ENCODE measurements around the gene FAM53B.
"Not testable (repeated sequence)": the region's sequence is repeated elsewhere in the genome, so short reads cannot be mapped to it uniquely, and the experiment has no call there.

Gene FAM53B

DNA sequence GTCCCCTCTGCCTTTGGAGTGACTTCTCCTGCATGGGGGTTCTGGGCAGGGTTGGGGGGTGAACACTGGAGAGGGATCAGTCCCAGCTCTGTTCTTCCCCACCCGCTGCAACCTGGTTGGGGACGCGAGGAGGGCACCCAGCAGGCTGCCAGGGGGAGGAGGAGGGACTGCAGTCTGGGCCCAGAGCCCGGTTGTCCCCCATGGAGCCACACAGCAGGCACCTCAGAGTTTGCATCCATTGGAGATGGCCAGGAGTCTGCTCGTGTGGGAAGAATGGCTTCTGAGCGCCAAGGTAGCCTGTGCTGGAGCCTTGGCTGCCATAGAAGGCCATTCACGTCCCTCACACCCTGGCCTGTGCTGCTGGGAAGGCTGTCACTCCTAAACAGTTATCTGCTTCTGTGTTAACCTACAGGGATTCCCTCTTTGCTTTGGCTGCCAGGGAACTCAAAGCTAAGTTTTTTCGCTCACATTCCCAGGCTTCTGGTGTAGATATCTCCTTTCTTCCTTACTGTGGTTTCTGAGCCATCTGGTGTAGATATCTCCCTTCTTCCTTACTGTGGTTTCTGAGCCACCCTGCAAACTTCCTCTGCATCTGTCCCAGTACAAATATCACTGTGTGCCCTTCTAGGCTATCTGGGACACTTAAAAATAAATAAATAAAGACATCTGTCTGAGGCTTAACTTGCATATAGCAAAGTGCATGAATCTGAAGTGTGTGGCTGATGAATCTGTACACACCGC, 148.9 kb downstream of the FAM53B start:
- no peak for DNase-seq

- DNase-seq, result no peak
These were observed 149.9 kb downstream of the FAM53B start for GRCh38 chr10:124594240-124594639.

GRCh38 chr10:124593431-124593985, 150.7 kb downstream of the FAM53B start:
- no peak for DNase-seq

DNA sequence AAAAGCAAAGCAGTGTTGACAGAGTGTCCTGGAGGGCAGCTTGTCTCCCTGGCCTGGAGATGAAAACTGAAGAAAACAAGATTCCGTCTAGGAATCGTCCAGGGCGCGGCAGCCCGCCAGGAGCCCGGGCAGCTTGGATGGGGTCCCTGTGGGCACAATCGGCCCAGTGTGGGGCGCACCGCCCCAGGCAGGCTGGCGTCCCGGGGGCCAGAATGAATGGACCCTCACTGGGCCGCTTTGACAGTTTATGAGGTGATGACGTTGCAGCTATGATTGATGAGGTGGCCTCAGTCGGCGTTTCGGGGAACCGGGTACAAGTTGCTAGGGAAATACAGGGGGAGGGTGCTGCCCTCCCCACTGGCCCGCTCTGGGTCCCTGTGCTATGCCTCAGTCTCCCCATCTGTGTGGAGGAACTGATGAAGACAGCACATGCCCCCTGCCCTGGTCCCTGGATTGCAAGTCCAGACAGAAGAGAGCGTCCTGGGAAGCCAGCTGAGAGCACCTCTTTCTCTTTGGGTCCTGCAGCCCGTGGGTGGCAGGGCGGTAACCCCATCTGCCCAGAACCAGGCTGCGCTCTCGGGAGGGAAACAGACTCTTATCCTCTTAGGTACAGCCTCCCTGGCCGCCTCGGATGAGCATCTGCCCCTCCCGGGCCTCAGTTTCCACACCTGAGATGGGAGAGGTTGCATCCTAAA, 151.3 kb downstream of the FAM53B start:
- DNase-seq, result no peak

- DNase-seq, result no peak
These were observed 152.1 kb downstream of the FAM53B start for GRCh38 chr10:124592101-124592500.

DNA sequence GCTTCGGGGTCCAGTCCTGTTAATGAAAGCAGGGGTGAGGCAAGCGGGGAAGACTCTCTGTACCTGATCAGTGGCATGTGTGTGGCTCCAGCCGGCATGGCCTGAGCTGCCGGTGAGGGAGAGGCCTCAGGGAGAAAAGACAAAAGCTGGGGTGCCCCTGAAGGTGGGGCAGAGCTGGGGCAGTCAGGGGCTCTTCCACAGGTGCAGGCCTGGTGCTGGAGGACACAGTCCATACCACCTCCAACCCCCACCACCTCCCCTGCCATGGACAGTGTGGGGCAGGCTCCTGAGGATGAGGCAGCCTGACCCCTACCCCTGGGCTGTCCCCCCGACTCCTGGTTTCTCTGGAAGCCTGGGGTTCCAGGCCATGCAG, 153.1 kb downstream of the FAM53B start:
- no peak for DNase-seq

GRCh38 chr10:124590216-124591122, 153.7 kb downstream of the FAM53B start:
- no peak for DNase-seq

DNA sequence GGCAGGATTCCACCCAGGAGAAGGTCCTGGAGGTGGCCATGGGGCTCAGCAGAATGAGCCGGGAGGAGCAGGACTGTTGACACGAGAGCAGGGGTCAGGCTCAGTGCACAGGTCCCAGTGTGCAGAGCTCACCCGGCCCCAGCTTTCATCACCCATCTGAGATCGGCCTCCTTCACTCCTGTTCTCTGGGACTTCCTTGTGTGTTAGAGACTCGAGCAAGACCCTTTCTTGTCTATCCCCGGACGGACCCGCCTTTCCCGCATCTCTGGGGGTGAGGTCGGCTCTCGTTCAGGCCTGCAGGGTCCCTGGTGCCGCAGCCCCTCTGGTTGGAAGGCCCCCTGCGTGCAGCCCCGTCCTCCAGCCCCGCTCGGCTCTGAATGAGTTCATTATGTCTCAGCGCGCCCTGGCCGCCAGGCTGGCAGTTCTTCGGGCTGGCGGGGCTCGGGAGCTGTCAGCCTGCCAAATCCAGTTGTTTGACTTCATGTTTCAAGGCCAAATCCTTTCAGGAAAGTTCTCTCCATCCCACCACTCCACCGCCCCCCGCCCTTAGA, 154.6 kb downstream of the FAM53B start:
- no peak for DNase-seq

DNA sequence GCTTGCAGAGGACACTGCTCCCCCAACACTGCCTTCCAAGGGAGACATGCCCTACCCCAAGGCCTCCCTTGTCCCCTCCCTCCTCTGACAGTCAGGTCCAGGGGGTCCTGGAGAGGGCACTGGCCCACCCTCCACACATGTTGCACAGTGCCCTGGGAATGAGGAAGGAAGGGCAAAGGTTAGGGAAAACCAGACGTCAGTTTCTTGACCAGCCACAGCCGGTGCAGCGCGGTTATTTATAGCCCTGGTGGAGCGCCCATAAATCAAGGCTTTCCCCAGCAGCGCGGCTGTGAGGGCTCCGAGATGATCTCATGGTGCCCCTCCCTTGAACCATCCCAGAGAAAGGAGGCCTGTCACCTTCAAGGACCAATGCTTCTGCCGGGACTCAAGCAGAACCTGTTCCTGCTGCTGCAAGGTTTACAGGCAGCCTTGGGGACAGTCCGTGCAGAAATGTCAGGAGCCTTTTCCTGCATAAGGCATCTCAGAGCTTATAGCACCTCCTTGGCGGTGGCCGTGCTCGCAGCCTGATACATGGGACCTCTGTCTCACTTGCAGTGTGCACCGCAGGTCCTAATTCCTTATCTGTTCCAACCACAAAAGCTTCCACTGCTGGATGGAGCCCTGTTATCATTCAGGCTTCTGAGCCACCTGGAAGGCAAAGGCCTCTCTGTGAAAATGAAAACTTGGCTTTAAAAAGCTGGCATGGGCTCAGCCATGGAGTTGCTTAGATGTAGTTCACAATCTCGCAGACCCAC, 155.3 kb downstream of the FAM53B start:
- DNase-seq, result no peak

- not testable (repeated sequence) for DNase-seq
These were observed 155.8 kb downstream of the FAM53B start for GRCh38 chr10:124588341-124588735.

DNA sequence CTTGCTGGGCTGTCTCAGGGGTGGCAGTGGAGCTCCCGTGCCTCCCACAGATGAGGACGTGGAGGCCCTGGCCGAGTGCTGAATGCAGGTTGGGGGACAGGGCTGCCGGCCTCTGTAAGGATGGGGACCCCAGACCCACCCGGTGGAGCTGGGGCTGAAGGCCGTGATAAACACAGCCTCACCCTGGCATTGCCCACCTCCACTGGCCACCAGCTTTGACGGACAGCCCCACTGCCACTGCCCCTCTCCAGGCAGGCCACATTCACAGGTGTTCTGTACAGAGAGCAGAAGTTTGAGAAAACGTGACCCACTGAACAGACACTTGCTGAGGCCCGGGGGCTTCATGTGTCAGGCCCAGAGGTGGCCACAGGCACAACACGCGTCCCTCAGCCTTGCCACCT, 156.4 kb downstream of the FAM53B start:
- DNase-seq, result no peak

DNA sequence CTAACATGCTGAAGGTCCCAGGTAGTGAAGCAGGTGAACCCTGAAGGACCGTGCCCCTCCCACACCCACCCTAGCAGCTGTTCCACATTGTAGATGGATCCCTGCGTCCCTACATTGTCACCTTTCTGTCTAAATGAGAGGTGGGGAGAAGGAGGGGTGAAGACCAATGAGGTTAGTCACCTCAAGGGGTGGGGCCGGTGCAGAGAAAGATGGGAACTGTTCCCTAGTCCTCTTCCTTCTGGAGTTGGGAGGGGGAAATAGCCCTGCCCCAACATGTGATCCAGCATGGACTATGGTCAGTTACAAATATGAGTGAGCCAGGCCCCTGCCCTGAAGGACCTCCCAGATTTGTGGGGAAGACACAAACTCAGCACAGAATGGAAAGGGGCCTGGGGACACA, 158.0 kb downstream of the FAM53B start:
- DNase-seq, result no peak

DNA sequence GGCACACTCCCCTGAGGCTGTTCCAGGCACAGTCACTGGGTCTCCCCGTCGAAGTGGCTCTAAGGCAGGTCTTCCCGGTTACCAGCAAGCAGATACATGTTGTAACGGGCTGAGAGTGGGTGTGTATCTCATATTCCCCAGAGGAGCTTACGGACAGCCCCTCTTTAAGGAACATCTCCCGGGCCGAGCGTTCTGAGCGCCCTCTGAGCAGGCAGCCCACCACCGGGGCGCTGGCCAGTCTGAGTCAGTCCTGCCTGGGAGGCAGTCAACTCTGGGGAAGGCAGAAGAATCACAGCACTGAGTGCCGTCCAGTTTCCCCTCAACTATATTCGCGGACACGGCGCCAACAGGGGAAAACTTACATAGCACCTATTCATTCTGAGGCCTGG, 165.2 kb downstream of the FAM53B start:
- DNase-seq, result no peak

DNA sequence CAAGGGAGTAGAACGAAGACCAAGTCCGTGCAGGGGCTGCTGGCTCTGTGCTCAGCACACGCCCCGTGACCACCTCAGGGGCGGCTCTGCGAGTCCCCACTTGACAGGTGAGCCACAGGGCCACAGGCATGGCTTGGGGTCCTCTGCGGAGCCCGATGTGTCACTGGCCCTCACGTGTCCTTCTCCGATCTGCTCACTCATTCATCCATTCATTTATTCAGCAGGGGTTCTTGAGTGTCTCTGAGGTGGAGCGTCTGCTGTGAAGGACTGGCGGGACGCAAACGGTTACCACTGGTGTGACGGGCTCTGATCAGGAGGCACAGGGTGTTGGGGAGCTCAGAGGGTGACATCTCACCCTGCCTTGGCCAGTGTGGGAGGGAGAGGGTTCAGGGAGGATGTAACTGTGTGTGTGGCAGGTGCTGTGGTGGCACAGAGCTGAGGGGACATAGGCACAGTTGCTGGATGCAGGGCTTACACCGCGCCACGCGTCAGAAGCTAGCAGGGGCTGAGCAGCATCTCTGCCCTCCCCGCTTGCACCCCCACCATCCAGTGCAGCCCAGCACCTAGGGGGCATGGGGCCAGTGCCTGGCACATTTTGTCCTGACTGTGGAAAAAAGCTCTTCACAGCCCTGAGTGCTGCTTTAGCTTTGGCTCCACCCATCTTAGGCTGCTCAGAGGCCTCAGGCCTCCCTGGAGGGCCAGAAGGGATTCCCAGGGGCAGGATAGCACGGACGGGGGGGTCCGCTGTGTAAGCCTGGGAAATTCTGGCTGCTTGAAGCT, 165.8 kb downstream of the FAM53B start:
- DNase-seq, result no peak

DNA sequence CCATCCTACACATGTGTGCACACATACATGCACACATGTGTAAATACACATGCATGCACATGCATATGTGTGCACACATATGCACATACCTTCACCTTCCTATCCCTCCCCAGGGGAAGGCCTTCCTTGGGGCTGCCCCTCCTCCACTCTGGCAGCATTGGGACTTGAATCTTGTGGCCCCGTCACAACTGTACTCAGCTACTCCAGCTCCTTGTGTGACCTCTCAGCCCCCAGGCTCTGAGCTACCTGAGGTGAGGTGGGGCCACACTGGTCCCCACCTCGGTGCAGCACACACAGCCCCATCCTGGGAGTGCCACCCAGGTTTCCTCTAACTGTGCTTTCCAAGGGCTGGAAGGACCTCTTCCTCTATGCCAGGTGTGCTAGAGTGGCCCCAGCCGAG, 166.5 kb downstream of the FAM53B start:
- DNase-seq, result no peak

GRCh38 chr10:124576526-124577420, 167.4 kb downstream of the FAM53B start:
- DNase-seq, result no peak

GRCh38 chr10:124575107-124576035, 168.8 kb downstream of the FAM53B start:
- DNase-seq, result no peak

GRCh38 chr10:124574456-124575070, 169.6 kb downstream of the FAM53B start:
- DNase-seq, result no peak

All from NCI-H2171 (cell line).